Measurements from ENCODE around the gene LRMDA.

- TF ChIP-seq CTCF (conservative IDR thresholded peaks at IDR 0.05; ENCODE audit: low read length) (no peak), EZH2phosphoT487 (IDR thresholded peaks at IDR 0.05; ENCODE audit: borderline replicate concordance) (no peak)
Observed at GRCh38 chr10:76398043-76398710, 966.8 kb downstream of the LRMDA start.

All from Loucy (cell line).